Raji (cell line): Measurements from ENCODE around the gene RAB11A.
A peak's percentile ranks its signal among the peaks of the same experiment; 100 is the strongest.

Experiments
- POLR2A ChIP-seq: IDR thresholded peaks from 2 replicates; pipeline ENCODE4 v1.6.1; 2011; ENCODE audit warnings: low read depth, low read length, control low read depth; ENCODE audit not compliant: insufficient read depth

Gene RAB11A

GRCh38 chr15:65869126-65869953 lies at the start of gene RAB11A:
RAB11A (plus strand) TSS chr15:65869491; CDS start chr15:65869586, 95 bp downstream.
- peak; percentile 99 for TF ChIP-seq POLR2A

- no peak for TF ChIP-seq POLR2A
Measured at GRCh38 chr15:65819563-65819960, 49.7 kb upstream of the RAB11A start.

GRCh38 chr15:65821070-65821469 lies 48.2 kb upstream of the RAB11A start:
- no peak for TF ChIP-seq POLR2A

GRCh38 chr15:65822316-65822715 lies 47.0 kb upstream of the RAB11A start:
- no peak for TF ChIP-seq POLR2A

- no peak for TF ChIP-seq POLR2A
Measured at GRCh38 chr15:65824031-65824743, 45.1 kb upstream of the RAB11A start.

- no peak for TF ChIP-seq POLR2A
Measured at GRCh38 chr15:65824941-65825544, 44.2 kb upstream of the RAB11A start.

GRCh38 chr15:65827065-65827464 lies 42.2 kb upstream of the RAB11A start:
- TF ChIP-seq POLR2A = no peak

- no peak for TF ChIP-seq POLR2A
Measured at GRCh38 chr15:65828585-65828984, 40.7 kb upstream of the RAB11A start.

- TF ChIP-seq POLR2A = no peak
Measured at GRCh38 chr15:65829130-65829764, 40.0 kb upstream of the RAB11A start.

- TF ChIP-seq POLR2A = no peak
Measured at GRCh38 chr15:65832549-65833364, 36.5 kb upstream of the RAB11A start.

- TF ChIP-seq POLR2A = no peak
Measured at GRCh38 chr15:65833501-65834205, 35.6 kb upstream of the RAB11A start.

GRCh38 chr15:65834603-65835282 lies 34.5 kb upstream of the RAB11A start:
- TF ChIP-seq POLR2A = no peak

- TF ChIP-seq POLR2A = no peak
Measured at GRCh38 chr15:65835447-65835846, 33.8 kb upstream of the RAB11A start.
